NCI-H2196 (cell line): ENCODE data around the gene TAS2R19.

Experiments
- DNase-seq: peaks from one replicate; lab custom pipeline; 2025; ENCODE audit not compliant: unreplicated experiment; lab: John Stamatoyannopoulos, UW

TAS2R19 gene

DNA sequence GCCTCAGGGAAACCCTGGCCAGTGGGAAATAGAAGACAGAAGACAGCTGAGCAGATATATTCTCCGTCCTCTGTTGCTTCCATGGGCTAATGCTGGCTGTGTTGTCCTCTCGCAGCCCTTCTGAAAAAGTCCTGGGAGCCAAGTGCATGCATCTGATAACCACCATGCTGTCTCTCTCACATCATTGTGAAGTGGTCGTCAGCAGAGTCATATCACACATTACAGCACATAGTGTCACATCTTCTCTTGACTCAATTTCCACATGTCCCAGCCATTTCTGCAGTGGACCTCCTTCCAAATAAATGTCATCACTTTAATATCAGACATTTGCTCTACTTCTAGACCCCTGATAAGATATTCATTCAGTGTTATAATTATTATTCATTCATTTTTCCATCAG, 28.1 kb downstream of the TAS2R19 start:
- DNase-seq, result no peak

DNA sequence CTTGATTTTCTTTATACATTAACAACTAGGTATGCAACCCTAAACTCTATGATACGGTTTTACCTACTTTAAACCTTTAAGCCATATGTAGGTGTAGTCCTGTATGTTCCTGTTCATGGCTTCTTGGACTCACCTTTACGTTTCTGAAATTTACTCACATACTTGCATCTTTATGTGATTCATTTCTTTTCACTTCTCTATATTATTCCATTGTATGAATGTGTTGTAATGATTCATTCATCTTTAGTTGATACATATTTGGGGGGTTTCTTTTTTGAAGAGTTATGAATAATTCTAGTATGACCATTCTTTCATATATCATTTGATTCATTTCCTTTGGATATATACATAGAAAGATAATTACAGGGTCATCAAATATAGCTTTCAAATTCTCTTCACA, 33.3 kb downstream of the TAS2R19 start:
- no peak for DNase-seq

DNA sequence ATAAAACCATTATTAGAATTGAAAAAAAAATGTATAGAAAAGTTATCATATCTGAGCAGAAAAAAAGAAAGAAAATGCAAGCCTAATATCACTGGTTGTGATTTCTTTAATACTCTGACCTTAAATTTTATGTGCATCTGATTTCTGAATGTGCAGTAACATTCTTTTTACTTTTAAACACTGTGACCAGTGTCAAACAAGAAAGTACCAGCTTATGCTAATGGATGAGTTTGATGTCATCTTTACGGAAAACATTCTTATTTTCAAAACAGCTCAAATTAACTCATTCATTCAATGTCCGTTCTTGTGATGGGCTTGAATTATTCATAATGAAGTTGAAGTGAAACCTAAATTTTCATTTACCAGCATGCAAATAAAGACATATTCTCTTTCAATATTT, 35.6 kb downstream of the TAS2R19 start, which contains the start of gene TAS2R50:
Gene TAS2R50, minus strand, starts transcription at position 101 of the 400 bp plus-strand sequence. Its CDS starts 52 bp downstream, at position 49.
- no peak for DNase-seq

GRCh38 chr12:10982244-10982643, 40.2 kb downstream of the TAS2R19 start:
- no peak for DNase-seq

DNA sequence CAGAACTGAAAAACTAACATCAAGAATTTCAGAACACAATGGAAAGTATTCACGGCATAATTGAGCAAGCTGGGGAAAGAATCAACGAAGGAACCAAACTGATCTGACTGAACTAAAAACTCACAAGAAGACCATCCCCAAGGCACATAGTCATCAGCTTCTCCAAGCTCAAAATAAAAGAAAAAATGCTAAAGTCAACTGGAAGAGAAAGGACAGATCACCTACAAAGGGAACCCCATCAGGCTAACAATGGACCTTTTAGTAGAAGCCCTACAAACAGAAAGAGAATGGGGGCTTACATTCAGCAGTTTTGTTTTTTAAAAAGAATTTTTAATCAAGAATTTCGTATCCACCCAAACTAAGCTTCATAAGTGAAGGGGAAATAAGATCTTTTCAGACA, 47.5 kb downstream of the TAS2R19 start:
- no peak for DNase-seq
